Stimulated activated CD8-positive, alpha-beta memory T cell treated with anti-CD3 and anti-CD28 coated beads, Interleukin-15, amount 100 ng/mL, for 48 hours (primary cell): ENCODE measurements around the gene HSPA12A.
"Not testable (repeated sequence)": the region's sequence is repeated elsewhere in the genome, so short reads cannot be mapped to it uniquely, and the experiment has no call there.

ENCODE experiments used
- DNase-seq, 2 donors: peaks; one replicate each; pipeline ENCODE4 v3.0.0-alpha.2; 2020; ENCODE audit warnings: low read depth in 2 of 2

Gene HSPA12A

DNA sequence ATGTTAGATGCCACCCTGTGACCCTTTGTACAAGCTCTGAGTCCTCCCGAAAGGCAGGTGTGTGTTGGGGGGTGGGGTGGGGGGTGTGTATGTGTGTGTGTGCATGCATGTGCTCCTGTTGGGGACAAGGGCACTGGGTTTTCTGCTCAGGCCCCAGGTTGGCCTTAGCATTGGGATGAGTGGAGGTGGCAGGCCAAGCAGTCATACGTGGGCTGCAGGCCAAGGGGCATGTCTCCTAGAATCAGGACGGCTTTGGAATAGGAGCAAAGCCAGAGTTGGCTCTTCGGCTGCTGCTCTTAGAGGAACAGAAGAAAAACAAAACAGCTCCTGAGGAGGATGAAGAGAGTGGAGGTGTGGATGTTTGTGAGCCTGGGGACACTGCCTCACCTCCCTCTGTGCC lies 26.0 kb downstream of the HSPA12A start:
- no peak for DNase-seq

DNA sequence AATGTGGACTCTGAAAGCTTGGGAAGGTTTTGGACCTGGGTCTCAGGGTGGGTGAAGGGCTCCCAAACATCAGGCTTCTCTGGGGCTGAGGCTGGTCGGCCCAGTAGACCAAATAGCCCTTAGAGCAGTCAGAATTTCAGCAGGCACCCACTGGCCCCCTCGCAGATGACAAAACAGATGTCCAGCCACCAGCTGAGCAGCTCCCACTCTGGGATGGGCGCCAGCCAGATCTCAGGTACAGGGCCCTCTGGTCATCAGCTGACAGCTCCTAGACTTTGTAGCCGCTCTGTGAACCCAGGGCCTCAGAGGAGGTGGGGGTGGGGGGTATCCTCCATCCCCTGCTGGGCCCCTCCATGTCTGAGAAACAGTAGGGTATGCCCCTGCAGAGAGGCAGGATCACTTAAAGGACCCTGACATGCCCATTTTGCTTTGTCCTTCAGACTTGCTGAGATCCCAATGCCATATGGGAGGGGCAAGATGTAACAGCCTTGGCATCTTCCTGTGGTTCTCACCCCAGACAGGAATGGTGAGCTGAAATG lies 26.5 kb downstream of the HSPA12A start:
- DNase-seq = no peak

DNA sequence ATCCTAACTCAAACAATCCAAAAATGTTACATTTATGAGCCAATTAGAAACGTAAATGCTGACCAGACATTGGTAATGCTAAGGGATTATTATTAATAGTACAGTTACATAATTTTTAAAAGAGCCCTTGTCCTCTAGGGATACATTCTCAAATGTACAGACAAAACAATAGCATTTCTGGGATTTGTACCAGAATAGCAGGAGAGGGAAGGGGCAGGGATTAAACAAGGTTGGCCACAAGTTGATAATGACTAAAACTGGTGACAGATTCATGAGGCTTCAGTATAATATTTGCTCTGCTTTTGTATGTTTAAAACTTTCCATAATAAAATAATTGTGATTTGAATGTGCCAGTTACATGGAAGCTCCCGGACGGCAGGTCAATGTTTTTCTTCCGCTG lies 27.0 kb downstream of the HSPA12A start:
- DNase-seq = no peak

DNA sequence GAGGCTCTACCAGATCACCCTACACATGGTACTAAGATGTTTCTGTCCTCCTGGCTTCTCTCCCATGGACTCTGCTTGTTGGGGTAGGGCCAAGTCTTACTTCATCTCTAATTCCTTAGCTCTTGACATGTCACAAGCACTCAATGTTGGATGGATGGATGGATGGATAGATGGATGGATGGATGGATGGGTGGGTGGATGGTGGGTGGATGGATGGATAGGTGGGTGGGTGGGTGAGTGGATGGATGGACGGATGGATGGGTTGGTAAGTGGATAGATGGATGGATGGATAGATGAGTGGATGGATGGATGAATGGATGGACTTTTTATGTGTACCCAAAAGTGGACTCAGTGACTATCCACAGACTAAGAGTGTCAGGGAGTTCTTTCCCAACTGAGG lies 28.5 kb downstream of the HSPA12A start:
- DNase-seq = no peak

DNA sequence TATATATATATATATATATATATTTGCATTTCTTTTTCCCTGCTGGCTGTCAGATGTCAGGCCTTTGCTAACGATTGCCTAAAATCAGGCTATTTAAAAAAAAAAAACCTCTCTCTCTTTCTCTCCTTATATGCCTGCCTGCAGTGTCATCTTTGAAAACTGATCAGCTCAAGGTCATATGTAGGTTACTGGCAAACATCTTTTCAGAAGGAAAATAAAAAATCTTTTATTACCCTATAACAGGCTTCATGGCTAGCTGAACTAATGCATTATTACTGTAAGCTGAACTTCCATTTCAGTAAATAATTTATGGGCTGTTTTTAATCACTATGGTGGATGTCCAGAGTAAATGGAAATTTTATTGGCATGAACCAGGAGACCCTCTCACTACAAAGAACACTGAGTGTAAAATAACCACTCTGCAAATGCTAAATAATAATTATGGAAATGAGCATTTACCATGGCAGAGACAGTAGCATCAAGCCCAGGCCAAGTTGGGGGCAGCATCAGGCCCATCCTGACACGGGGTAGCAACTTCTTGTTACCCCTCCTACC lies 29.3 kb downstream of the HSPA12A start:
- DNase-seq = no peak

DNA sequence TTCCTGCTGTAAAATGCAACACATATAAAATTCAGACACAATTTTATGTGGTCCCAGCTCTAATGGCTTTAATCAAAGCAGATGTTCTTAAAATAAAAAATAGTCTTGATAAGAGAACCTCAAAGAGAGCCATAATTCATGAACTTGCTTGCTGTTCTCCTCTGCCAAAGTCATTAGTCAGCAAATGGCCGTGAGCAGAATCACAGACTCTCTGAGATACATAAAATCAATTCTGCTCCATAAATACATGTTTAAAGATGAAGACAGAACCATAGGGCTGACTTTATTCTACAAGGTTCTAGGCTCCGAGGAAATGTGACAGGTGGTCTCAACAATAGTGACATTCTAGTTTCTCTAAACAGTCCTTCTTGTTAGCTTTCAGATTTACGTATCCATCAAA lies 29.8 kb downstream of the HSPA12A start:
- DNase-seq = no peak

DNA sequence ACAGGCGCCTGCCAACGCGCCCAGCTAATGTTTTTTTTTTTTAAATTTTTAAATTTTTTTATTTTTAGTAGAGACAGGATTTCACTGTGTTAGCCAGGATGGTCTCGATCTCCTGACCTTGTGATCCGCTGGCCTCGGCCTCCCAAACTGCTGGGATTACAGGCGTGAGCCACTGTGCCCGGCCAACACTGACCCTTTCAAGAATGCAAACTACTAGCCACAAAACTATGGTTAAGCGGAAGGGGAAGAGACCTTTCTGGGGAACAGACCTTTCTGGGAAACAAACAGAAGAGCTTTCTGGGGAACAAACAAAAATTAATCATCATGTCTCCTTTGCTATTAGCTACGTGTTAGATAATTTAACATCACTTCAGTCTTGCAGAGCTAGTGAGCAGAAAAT lies 30.6 kb downstream of the HSPA12A start:
- not testable (repeated sequence) for DNase-seq

DNA sequence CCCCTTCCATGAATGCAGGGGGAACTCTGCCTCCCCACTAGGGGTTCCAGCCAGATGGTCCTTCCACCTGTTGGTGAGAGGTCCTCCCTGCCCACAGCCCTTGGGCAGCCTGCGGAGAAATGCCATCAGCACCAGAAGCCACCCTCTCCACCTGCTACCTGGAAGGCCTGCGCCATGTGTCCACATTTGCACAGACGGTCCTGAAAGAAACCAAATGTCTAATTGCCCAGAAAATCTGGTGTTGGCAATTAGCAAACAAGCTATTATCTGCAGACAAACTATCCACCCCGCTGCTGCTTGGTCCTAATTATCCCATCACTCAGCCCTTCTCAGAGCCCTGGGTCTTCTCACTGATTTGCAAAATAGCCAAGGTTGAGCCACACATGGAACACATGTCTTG lies 32.3 kb downstream of the HSPA12A start:
- no peak for DNase-seq

DNA sequence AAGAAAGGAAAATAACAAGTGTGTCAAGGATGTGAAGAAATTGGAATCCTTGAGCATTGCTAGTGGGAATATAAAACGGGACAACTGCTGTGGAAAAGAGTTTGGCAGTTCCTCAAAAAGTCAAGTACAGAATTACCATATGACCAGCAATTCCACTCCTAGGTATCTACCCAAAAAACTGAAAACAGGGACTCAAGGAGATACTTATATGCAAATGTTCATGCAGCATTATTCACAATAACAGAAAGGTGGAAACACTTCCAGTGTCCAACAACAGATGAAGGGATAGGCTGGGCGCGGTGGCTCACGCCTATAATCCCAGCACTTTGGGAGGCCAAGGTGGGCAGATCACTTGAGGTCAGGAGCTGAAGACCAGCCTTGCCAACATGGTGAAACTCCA lies 33.5 kb downstream of the HSPA12A start:
- DNase-seq = no peak

DNA sequence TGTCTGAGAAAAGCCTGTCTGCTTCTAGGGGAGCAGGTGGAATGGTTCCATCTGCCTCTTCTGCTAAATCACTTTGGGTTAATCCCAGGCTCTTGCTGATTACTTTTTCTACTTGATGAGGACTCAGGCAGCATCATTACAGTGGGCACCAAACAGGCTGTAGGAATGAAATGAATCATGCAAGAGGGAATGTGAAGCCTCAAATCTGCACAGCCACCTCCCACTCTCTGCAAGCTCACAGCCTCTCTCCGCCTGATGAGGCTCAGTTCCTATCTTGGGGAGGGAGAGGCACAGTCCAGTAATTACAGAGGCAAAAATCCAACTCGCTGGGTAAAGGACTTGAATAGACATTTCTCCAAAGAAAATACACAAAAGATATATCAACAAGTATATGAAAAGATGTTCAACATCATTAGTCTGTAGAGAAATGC lies 34.0 kb downstream of the HSPA12A start:
- DNase-seq = no peak

DNA sequence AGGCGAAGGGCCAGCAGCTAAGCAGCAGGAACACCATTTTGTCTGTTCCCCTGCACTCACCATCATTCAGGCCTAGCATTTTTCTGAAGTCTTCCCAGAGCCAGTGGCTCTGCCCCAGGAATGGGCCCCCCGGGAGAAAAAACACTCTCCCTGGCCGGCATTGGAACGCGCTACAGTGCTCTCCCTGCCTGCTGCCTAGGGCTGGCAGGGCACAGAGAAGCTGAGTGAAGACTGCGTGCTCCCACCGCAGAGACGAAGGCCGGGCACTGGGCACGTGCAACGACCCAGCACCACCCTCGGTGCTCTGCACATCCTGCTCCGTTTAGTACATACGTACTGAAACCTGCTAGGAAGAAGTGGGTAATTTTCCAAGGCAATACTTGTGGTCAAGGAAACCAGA lies 34.4 kb downstream of the HSPA12A start:
- DNase-seq = no peak

DNA sequence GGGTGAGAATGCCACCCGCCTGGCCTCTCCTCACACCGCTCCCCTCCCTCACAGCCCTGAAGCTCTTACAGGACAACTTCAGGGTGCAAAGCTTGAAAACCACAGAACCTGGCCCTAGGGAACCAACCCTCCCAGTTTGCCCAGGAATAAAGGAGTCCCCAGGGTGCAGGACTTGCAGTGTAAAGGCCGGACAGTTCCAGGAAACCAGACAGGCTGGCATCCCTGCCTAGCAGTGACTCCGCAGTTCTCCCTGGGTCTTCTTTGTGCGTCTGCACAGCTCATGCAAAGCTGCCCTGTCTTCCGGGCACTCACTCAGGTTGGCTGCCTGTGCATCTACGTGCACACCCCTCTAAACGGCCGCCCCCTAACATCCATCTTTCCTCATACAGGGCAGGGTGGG lies 36.1 kb downstream of the HSPA12A start:
- DNase-seq = no peak

DNA sequence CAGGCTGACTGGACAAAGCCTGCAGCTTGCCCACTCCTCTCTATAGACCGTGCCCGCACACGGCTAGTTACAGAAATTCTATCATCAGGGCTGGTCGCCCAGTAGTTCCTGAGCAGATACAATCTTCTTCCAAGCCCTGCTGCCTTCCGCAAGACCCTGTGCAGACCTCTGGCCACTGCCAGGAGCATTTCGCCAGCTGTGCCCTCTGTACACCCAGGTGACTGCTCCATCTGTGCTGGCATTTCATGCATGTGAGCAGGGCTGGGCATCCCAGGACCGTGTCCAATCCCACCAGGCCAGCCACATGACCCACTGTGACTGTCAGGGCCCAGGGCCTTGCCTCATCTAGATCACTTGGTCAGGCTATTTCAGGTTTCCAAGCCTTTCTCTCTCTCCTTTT lies 36.9 kb downstream of the HSPA12A start:
- no peak for DNase-seq

DNA sequence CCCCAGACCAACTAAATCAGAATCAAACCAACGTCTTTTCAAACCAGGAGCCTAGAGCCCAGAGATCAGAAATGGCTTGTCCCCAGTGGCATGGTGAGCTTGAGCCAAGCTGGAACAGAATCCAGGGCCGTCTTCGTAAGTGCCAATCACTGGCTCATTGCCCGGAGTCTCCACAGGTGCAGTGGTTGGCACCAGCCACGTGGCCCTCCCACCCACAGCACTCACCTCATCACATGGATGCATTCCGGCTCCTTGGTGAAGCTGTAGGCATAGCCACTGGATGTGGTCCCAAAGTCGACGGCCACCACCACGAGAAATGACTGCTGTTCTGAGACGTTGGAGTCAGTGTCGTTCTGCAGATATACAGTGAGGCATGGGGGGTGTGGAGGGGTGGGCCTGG lies 37.4 kb downstream of the HSPA12A start:
- DNase-seq = no peak

DNA sequence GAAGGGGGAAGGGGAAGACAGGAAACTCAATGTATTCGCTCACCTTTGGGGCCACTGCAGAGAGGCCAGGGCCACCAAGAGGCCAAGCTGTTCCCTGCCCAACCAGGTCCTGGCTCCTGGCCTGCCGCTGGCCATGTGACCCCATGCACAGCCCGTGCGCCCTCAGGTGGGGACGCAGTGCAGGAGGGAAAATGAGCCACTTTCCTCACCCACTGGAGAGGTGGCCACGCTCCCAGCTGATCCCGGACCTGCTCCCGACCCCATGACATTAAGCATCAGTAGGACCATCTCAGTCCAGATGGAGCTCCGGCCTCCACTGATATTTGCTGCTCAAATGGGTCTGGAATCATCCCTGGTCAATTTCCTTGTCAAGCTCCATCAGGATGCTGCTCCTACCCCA lies 40.2 kb downstream of the HSPA12A start:
- DNase-seq = no peak

DNA sequence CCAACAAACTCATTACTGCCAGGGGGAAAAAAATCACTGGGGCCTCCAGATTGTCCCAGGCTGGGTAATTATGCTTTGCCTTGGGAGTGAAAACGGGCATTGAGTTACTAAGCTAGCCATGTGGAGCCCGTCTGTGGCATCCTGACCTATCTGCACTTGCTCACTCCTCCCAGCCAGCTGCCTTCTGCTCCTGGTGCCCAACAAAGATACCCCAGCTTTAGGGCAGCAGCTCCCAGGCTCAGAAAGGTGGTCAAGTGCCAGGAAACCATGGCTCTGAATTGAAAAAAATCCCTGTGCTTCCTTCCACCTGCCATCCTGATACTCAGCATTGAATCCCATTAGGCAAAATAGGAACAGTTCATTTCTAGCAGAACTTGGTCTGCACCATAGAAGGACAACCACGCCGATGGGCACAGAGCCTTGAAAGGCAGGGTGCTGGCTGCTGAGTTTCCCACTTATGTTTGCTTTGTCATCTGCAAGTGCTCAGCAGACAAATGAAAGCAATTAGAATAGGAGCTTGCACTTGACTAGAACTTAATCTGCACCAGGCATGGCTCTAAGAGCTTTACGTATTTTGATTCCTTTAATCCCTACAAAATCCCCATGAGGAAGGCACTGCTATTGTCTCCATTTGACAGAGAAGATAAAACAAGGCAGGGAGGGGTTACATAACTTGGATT lies 42.8 kb downstream of the HSPA12A start:
- DNase-seq = no peak

DNA sequence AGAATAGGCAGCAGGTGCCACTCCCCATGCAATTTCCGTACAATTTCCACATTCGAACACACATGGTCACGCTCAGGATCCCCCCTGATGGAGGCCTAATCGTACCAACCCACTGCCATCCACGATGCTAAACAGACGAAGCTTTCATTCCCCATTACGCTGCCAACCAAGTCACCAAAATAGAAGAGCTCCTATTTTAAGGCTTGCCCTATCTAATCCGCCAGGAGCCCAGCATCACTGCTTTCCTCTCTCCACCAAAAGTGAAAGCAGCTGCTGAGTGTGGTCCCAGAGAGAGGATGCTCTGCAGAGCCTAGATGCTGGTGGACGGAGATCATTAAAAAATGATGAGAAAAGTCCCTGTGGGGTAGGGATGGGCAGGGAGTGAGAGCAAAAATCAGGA lies 43.3 kb downstream of the HSPA12A start:
- DNase-seq = no peak

DNA sequence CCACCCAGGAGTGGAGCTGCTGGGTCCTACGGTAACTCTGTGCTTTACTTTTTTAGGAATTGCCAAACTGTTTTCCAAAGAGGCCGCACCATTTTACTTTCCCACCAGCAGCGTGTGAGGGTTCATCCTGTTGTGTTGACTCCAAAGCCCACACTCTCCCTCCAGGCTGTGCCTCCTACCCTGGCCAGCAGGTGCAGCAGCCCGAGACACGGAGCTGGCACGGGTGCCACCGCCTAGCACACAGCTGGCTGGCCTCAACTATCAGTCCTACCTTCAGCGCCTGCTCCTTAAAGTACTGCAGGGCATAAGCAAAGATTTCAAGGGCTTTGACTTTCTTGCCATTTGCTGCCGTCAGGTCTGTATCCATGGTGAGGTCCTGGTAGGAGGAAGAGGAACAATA lies 44.0 kb downstream of the HSPA12A start:
- DNase-seq = no peak

DNA sequence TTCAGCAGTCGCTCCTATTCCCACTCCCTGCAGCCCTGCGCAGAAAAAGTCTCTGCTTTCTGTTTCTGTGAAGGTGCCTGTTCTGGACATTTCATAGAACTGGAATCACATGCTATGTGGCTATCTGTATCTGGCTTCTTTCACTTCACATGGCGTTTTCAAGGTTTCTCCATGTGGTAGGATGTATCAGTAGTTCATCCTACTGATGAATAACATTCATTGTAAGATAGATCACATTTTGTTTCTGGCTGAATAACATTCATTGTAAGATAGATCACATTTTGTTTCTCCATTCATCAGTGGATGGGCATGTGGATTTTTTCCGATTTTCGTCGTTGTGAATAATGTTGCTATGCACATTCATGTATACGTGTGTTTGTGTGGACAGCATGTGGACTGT lies 44.5 kb downstream of the HSPA12A start:
- DNase-seq = no peak

DNA sequence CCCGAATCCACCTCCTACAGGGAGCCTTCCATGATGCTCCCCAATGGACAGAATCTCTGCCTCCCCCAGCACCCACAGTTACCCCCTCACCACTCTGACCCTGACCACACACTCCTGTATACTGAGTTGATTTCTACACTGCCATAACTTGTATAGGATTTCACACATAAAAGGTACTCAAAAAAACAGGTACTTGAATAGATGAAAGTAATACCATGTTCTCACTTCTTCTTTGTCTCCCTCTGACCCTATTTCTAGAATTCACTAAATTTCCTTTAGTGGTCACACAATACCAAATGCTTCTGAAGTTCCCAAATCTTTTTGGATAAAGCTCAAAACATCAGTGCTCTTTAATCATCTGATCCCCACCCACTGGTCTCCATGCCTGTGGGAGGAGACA lies 45.4 kb downstream of the HSPA12A start:
- DNase-seq = no peak

DNA sequence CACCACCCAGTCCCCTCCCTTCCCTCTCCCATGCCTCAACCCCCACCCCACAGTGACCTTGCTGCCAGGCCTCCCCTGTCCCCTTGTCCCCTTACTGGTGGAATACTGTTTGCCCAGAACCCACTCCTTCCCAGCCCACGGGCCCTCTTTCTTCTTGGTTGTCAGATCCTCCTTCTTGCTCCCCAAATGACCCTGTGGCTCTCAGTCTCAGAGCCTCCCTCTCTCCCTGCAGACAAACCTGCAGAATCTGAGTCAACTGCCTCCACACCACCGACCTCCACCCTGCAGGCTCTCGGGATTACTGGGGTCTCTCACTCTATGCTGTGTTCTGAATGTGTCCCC lies 47.5 kb downstream of the HSPA12A start:
- no peak for DNase-seq

DNA sequence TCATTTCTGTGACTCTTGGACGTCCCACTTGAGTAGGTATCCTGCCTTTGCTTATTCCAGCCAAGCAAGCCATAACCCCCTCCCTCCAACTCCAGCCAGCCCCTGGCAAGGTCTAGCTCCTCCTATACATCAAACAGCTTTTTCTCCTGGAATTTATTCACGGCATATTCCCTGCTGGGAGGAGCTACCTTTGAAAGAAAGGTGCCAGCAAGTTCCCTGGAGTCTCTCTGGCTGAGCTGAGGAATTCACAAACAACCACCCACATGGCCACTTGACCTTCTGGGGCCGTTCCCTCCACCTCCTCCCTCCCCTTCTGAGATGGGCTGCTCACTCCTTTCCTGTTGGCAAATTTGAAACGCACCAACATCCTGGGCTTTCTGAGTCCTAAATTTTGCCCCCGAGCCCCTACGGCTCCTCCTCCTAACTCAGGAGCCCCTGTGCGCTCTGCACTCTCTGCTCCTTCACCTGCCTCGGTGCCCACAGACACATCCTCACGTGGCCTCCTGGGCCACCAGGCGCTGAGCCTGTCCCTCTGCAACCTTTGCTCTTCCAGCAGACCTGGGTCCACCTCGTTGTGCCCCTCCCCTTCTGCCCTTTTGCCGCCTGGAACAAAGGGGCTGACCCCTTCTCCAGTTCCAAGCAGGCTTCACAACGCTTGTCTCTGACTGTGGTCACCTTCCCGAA lies 48.0 kb downstream of the HSPA12A start:
- no peak for DNase-seq

DNA sequence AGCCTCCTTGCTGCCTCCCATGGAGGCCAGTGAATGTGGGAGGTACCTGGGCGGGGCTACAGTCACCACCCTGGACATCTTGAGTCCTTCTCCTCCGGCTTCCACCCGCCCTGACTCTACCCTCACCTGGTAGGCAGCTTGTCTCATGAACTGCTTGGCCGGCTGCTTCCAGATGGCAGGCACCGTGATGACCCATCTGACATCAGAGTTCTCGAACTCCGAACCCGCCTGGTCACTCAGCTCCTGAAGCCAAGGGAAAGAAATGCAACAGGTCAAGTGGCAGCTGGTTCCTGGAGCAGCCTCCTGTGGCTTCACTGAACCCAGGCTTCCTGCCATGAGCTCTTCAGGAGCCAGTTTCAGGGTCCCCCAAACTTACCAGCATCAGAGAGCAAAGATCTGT lies 50.1 kb downstream of the HSPA12A start:
- no peak for DNase-seq
